ENCODE results near the gene CEP128. TPM values are rescaled to one million over a fixed set of nuclear protein-coding genes. Genes with fewer than 3 reads are reported as not detected.

CEP128 gene
- total and polyA plus RNA-seq, 7 experiments from 2014 or later, result 4.2 to 22.8 (median 9.9) TPM

- H3K4me3 Mint-ChIP-seq, result no peak overlapping the region
- no peak overlapping the region for H3K27ac Mint-ChIP-seq
- ChIA-PET POLR2A (no interaction called here), CTCF (no interaction called here)
- H3K27me3 ChIP-seq (ENCODE audit: control insufficient read depth in 2 of 2, insufficient read depth in 2 of 2, low read length in 2 of 2), result no peaks in the 10 kb centered on the region
- no peak overlapping the region for H3K27ac ChIP-seq (ENCODE audit: low read depth, low read length)
- H3K36me3 Mint-ChIP-seq, result peaks cover 0 to 3% (median 0%) of the 10 kb centered on the region in 5 donors
- no peaks in the 10 kb centered on the region for H3K4me1 ChIP-seq (ENCODE audit: control insufficient read depth in 2 of 2, insufficient read depth in 2 of 2, low read length in 2 of 2)
- no peaks in the 10 kb centered on the region for H3K36me3 ChIP-seq (ENCODE audit: control insufficient read depth in 2 of 3, insufficient read depth in 3 of 3, low read length in 3 of 3)
- H3K4me1 Mint-ChIP-seq, result no peaks in the 10 kb centered on the region
- DNase-seq, result no peak
- ATAC-seq, result no peak
- H3K9me3 Mint-ChIP-seq, result peaks cover 0 to 6% (median 3%) of the 10 kb centered on the region in 11 donors
- H3K27me3 Mint-ChIP-seq, result no peaks in the 10 kb centered on the region
- intact Hi-C loops (cut with micrococcal nuclease), result no loop called here
- H3K4me3 ChIP-seq (ENCODE audit: low read length), result no peak overlapping the region
- no peaks in the 10 kb centered on the region for H3K9me3 ChIP-seq (ENCODE audit: control insufficient read depth in 2 of 3, low read length in 3 of 3)
Measured at GRCh38 chr14:80545935-80546854, 395.3 kb downstream of the CEP128 start.

- no peaks in the 10 kb centered on the region for H3K36me3 ChIP-seq (ENCODE audit: control insufficient read depth in 2 of 3, insufficient read depth in 3 of 3, low read length in 3 of 3)
- peaks cover 3 to 22% (median 11%) of the 10 kb centered on the region in 11 donors for H3K9me3 Mint-ChIP-seq
- H3K4me3 ChIP-seq (ENCODE audit: low read length), result no peak overlapping the region
- H3K36me3 Mint-ChIP-seq, result peaks cover 0 to 7% (median 3%) of the 10 kb centered on the region in 5 donors
- no peaks in the 10 kb centered on the region for H3K9me3 ChIP-seq (ENCODE audit: control insufficient read depth in 2 of 3, low read length in 3 of 3)
- H3K4me3 Mint-ChIP-seq, result no peak overlapping the region
- POLR2A ChIA-PET, result no interaction called here
- no peak overlapping the region for H3K27ac ChIP-seq (ENCODE audit: low read depth, low read length)
- no peaks in the 10 kb centered on the region for H3K27me3 ChIP-seq (ENCODE audit: control insufficient read depth in 2 of 2, insufficient read depth in 2 of 2, low read length in 2 of 2)
- no peak for DNase-seq
- no peak for ATAC-seq
- CTCF ChIA-PET, result no interaction called here
- H3K4me1 ChIP-seq (ENCODE audit: control insufficient read depth in 2 of 2, insufficient read depth in 2 of 2, low read length in 2 of 2), result no peaks in the 10 kb centered on the region
- no peaks in the 10 kb centered on the region for H3K27me3 Mint-ChIP-seq
- H3K27ac Mint-ChIP-seq, result no peak overlapping the region
- no peaks in the 10 kb centered on the region for H3K4me1 Mint-ChIP-seq
- intact Hi-C loops (cut with micrococcal nuclease), result no loop called here
Measured at GRCh38 chr14:80544366-80544765, 397.2 kb downstream of the CEP128 start.

GRCh38 chr14:80543211-80543610 lies 398.3 kb downstream of the CEP128 start:
- Histone ChIP-seq H3K27ac (ENCODE audit: low read depth, low read length) (no peak overlapping the region), H3K9me3 (ENCODE audit: control insufficient read depth in 2 of 3, low read length in 3 of 3) (no peaks in the 10 kb centered on the region), H3K27me3 (ENCODE audit: control insufficient read depth in 2 of 2, insufficient read depth in 2 of 2, low read length in 2 of 2) (no peaks in the 10 kb centered on the region), H3K4me3 (ENCODE audit: low read length) (no peak overlapping the region), H3K36me3 (ENCODE audit: control insufficient read depth in 2 of 3, insufficient read depth in 3 of 3, low read length in 3 of 3) (no peaks in the 10 kb centered on the region), H3K4me1 (ENCODE audit: control insufficient read depth in 2 of 2, insufficient read depth in 2 of 2, low read length in 2 of 2) (no peaks in the 10 kb centered on the region)
- Mint-ChIP-seq H3K4me1 (no peaks in the 10 kb centered on the region), H3K9me3 (peaks cover 3 to 28% (median 11%) of the 10 kb centered on the region in 11 donors), H3K27me3 (no peaks in the 10 kb centered on the region), H3K4me3 (no peak overlapping the region), H3K36me3 (peaks cover 0 to 8% (median 3%) of the 10 kb centered on the region in 5 donors), H3K27ac (no peak overlapping the region)
- ChIA-PET POLR2A (interaction anchor here (0.6 kb wide), 1 partner anchor 51 kb away, joined by 3 read pairs; no protein-coding TSS in a partner anchor), CTCF (no interaction called here)
- DNase-seq (no peak), ATAC-seq (no peak)
- intact Hi-C loops (cut with micrococcal nuclease), result no loop called here

GRCh38 chr14:80538633-80539375 lies 402.7 kb downstream of the CEP128 start:
- Mint-ChIP-seq H3K4me3 (no peak overlapping the region), H3K27me3 (no peaks in the 10 kb centered on the region), H3K4me1 (no peaks in the 10 kb centered on the region), H3K9me3 (peaks cover 3 to 28% (median 11%) of the 10 kb centered on the region in 11 donors), H3K36me3 (peaks cover 0 to 8% (median 3%) of the 10 kb centered on the region in 5 donors), H3K27ac (no peak overlapping the region)
- no peaks in the 10 kb centered on the region for H3K27me3 ChIP-seq (ENCODE audit: control insufficient read depth in 2 of 2, insufficient read depth in 2 of 2, low read length in 2 of 2)
- no peaks in the 10 kb centered on the region for H3K36me3 ChIP-seq (ENCODE audit: control insufficient read depth in 2 of 3, insufficient read depth in 3 of 3, low read length in 3 of 3)
- no peak overlapping the region for H3K27ac ChIP-seq (ENCODE audit: low read depth, low read length)
- ChIA-PET POLR2A (no interaction called here), CTCF (interaction anchor here (0.6 kb wide), 1 partner anchor 75 kb away, joined by 3 read pairs; no protein-coding TSS in a partner anchor)
- DNase-seq (no peak), ATAC-seq (no peak)
- H3K4me3 ChIP-seq (ENCODE audit: low read length), result no peak overlapping the region
- no peaks in the 10 kb centered on the region for H3K9me3 ChIP-seq (ENCODE audit: control insufficient read depth in 2 of 3, low read length in 3 of 3)
- intact Hi-C loops (cut with micrococcal nuclease), result no loop called here
- H3K4me1 ChIP-seq (ENCODE audit: control insufficient read depth in 2 of 2, insufficient read depth in 2 of 2, low read length in 2 of 2), result no peaks in the 10 kb centered on the region

GRCh38 chr14:80537626-80538025 lies 403.9 kb downstream of the CEP128 start:
- H3K27ac ChIP-seq (ENCODE audit: low read depth, low read length), result no peak overlapping the region
- H3K4me3 Mint-ChIP-seq, result no peak overlapping the region
- ChIA-PET CTCF (no interaction called here), POLR2A (no interaction called here)
- H3K4me3 ChIP-seq (ENCODE audit: low read length), result no peak overlapping the region
- no peaks in the 10 kb centered on the region for H3K27me3 ChIP-seq (ENCODE audit: control insufficient read depth in 2 of 2, insufficient read depth in 2 of 2, low read length in 2 of 2)
- peaks cover 3 to 28% (median 11%) of the 10 kb centered on the region in 11 donors for H3K9me3 Mint-ChIP-seq
- no peak for DNase-seq
- H3K36me3 ChIP-seq (ENCODE audit: control insufficient read depth in 2 of 3, insufficient read depth in 3 of 3, low read length in 3 of 3), result no peaks in the 10 kb centered on the region
- H3K27ac Mint-ChIP-seq, result no peak overlapping the region
- no peaks in the 10 kb centered on the region for H3K4me1 Mint-ChIP-seq
- no peaks in the 10 kb centered on the region for H3K27me3 Mint-ChIP-seq
- H3K9me3 ChIP-seq (ENCODE audit: control insufficient read depth in 2 of 3, low read length in 3 of 3), result no peaks in the 10 kb centered on the region
- H3K36me3 Mint-ChIP-seq, result peaks cover 0 to 7% (median 3%) of the 10 kb centered on the region in 5 donors
- ATAC-seq, result no peak
- H3K4me1 ChIP-seq (ENCODE audit: control insufficient read depth in 2 of 2, insufficient read depth in 2 of 2, low read length in 2 of 2), result no peaks in the 10 kb centered on the region
- intact Hi-C loops (cut with micrococcal nuclease), result no loop called here

GRCh38 chr14:80536456-80536855 lies 405.1 kb downstream of the CEP128 start:
- intact Hi-C loops (cut with micrococcal nuclease), result no loop called here
- CTCF ChIA-PET, result no interaction called here
- Histone ChIP-seq H3K36me3 (ENCODE audit: control insufficient read depth in 2 of 3, insufficient read depth in 3 of 3, low read length in 3 of 3) (no peaks in the 10 kb centered on the region), H3K27me3 (ENCODE audit: control insufficient read depth in 2 of 2, insufficient read depth in 2 of 2, low read length in 2 of 2) (no peaks in the 10 kb centered on the region), H3K4me1 (ENCODE audit: control insufficient read depth in 2 of 2, insufficient read depth in 2 of 2, low read length in 2 of 2) (no peaks in the 10 kb centered on the region), H3K4me3 (ENCODE audit: low read length) (no peak overlapping the region), H3K9me3 (ENCODE audit: control insufficient read depth in 2 of 3, low read length in 3 of 3) (no peaks in the 10 kb centered on the region), H3K27ac (ENCODE audit: low read depth, low read length) (no peak overlapping the region)
- Mint-ChIP-seq H3K4me3 (no peak overlapping the region), H3K36me3 (peaks cover 0 to 7% (median 3%) of the 10 kb centered on the region in 5 donors), H3K27me3 (no peaks in the 10 kb centered on the region), H3K9me3 (peaks cover under 1 to 24% (median 11%) of the 10 kb centered on the region in 11 donors), H3K4me1 (no peaks in the 10 kb centered on the region), H3K27ac (no peak overlapping the region)
- DNase-seq (no peak), ATAC-seq (no peak)
- POLR2A ChIA-PET, result no interaction called here
